OCI-LY7 (cell line): ENCODE data around the gene TIMP3.

Experiments used
- CTCF ChIP-seq: fragments of 200-600 bp; sonication (generic); conservative IDR thresholded peaks from 2 replicates; pipeline ENCODE4 v1.5.1; 2014; ENCODE audit warnings: mild to moderate bottlenecking, antibody characterized with exemption, low read length, moderate library complexity, mixed read lengths
- EZH2phosphoT487 ChIP-seq: fragments of 200-600 bp; sonication (generic); IDR thresholded peaks from 2 replicates; pipeline ENCODE4 v1.6.1; 2018; ENCODE audit warnings: low read depth, borderline replicate concordance, mild to moderate bottlenecking, mixed run types, antibody characterized with exemption, low read length, moderate library complexity, mixed read lengths

DNA sequence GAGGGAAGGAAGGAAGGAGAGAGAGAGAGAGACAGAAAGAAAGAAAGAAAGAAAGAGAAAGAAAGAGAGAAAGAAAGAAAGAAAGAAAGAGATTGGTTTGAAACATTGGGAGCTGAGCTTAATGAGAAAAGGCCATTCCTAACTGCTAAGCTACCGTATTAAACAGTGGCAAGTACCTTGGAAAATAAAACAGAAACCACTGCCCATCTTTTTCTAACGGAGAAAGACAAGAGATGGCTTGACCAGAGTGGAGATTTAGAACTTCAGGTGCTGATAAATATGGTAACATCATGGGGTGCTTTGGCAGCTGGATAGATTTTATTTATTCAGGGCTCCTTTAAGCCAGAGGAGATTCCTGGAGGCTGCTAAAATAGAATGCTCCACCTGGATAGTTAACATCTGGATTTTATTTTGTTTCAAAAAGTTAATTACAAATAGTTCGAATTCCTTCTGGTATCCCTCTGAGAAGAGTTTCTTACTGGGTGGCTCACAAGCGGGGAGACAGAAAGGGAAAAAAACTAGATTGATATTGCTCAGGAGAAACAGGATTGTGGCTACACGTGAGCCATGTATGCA lies 12.9 kb downstream of the TIMP3 start:
- TF ChIP-seq CTCF = no peak
- no peak for TF ChIP-seq EZH2phosphoT487
